Measurements from ENCODE around the gene GRID2.
"Not testable (repeated sequence)": the region's sequence is repeated elsewhere in the genome, so short reads cannot be mapped to it uniquely, and the experiment has no call there.

Gene GRID2

DNA sequence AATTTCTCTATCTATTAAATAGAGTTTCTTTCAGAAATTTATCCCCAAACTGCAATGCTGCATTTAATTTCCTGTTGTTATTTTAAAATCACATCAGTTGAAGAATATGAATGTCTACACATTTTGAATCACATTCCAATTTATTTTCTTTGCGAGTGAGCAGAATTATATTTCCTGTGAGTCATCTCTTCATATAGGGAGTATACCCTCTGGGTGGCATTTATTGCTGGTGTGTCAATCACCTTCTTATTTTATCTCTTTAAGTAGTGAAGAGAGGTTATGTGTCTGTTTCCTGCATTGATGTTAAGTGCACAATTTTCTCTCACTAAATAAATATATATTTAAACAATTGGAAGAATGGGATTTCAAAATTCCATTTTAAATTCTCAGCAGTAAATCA is 1013.8 kb downstream of the GRID2 start:
- DNase-seq (ENCODE audit: low read depth): no peak

DNA sequence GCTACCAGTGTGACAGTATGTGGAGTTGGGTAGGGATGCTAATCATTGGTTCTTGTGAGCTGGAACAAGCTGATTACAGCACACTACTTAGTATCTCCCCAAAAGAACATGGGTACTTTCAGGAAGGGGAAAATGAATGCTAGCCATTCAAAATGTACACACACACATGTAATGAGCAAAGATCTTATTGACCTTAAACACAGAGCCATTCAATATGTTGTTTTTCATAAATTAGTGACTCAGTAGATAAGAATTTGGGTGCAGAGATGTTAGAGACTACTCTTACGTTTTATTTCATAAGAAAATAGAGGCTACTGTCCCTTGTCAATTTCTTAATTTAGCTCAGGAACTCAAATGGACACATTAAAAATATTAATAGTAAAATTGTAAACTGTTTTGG is 1015.3 kb downstream of the GRID2 start:
- DNase-seq (ENCODE audit: low read depth): no peak

- DNase-seq (ENCODE audit: low read depth): no peak
Observed at GRCh38 chr4:93320356-93320755, 1016.6 kb downstream of the GRID2 start.

DNA sequence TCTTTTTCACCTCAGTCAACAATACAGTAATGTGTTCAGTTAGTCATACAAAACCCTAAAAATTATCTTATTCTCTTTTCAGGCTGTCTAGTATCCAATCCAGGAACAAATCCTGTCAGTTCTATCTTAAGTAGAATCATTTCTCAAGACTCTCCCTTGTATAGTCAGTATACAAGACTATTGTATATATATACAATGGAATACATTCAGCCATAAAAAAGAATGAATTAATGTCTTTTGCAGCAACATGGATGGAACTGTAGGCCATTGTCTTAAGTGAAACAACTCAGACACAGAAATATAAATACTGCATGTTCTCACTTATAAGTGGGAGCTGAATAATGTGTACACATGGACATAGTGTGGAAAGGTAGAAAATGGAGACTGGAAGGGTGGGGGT is 1023.6 kb downstream of the GRID2 start:
- DNase-seq (ENCODE audit: low read depth): no peak

DNA sequence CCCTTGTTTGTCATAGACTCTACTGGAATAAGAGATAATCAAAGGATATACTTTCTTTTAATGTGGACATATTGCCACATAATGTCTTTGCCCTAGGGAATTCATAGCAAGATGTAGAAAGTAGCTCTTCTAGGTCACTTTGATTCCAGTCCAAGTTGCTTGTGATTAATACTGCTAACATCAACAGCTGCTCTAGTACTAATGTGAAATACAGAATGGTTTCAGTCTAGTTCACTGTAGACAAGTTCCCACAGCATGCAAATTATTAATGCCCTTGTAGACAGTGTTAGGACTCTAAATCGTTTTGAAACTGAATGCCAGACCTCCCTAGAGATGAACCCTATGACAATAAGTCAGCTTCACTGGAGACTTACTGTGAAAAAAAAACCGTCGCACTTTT is 1030.2 kb downstream of the GRID2 start:
- no peak for DNase-seq (ENCODE audit: low read depth)

GRCh38 chr4:93337196-93337595 is 1033.4 kb downstream of the GRID2 start:
- no peak for DNase-seq (ENCODE audit: low read depth)

GRCh38 chr4:93342738-93343137 is 1039.0 kb downstream of the GRID2 start:
- DNase-seq (ENCODE audit: low read depth): no peak

DNA sequence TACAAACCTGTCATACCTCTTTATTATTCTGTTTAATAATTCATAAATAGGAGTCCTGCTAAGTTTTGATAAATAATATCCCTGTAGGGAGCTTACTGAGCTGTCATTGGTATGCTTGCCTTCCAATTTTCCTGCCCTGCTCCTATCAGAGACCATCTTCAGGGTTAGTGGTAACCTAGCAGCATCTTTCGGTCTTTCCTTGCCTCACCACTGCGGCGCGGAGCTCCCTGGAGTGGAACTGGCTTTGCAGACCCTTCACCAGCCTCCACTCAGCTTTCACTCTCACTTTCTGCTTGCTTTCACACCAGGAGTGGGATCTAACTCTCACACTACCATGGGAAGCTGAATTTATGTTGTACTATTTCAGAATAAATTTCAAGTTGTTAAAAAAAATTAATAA is 1043.1 kb downstream of the GRID2 start:
- DNase-seq (ENCODE audit: low read depth): no peak

- DNase-seq (ENCODE audit: low read depth): no peak
Observed at GRCh38 chr4:93348896-93349295, 1045.1 kb downstream of the GRID2 start.

GRCh38 chr4:93351846-93352245 is 1048.1 kb downstream of the GRID2 start:
- peak; percentile 5 for DNase-seq (ENCODE audit: low read depth)

GRCh38 chr4:93355411-93355810 is 1051.6 kb downstream of the GRID2 start:
- DNase-seq (ENCODE audit: low read depth): no peak

- no peak for DNase-seq (ENCODE audit: low read depth)
Observed at GRCh38 chr4:93359586-93359985, 1055.8 kb downstream of the GRID2 start.

DNA sequence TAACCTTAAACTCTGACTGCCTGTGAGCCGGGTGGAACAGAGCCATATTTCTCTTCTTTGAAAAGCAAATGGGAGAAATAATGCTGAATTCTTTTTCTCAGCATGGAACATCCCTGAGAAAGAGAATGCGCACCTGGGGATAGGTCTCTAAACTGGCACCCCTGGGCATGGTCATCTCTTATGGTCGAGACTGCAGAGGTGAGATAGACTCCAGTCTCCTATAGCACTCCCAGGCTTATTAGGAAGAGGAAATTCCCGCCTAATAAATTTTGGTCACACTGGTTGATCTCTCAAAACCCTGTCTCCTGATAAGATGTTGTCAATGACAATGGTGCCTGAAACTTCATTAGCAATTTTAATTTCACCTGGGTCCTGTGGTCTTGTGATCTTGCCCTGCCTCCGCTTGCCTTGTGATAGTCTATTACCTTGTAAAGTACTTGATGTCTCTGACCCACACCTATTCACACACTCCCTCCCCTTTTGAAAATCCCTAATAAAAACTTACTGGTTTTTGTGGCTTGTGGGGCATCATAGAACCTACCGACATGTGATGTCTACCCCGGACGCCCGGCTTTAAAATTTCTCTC is 1062.5 kb downstream of the GRID2 start:
- DNase-seq (ENCODE audit: low read depth): not testable (repeated sequence)

DNA sequence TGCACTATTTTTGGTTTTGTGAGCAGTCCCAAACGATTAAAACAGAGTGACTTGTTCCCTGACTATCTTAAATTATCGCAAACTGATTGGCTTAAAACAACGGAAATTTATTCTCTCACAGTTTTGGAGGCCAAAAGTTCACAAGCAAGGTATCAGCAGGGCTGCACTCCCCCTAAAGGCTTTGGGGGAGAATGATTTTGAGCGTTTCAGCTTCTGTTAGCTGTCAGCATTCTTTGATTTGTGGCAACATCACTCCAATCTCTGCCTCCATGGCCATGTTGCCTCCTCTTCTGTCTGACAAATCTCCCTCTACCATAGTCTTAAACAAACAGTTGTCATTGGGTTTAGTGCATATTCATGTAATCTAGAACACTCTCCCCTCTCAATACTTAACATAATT is 1065.2 kb downstream of the GRID2 start:
- no peak for DNase-seq (ENCODE audit: low read depth)

- no peak for DNase-seq (ENCODE audit: low read depth)
Observed at GRCh38 chr4:93370256-93370655, 1066.5 kb downstream of the GRID2 start.

GRCh38 chr4:93373893-93374860 is 1070.4 kb downstream of the GRID2 start:
- peak; percentile 18 for DNase-seq (ENCODE audit: low read depth)

- DNase-seq (ENCODE audit: low read depth): peak; percentile 21
Observed at GRCh38 chr4:93384241-93384640, 1080.5 kb downstream of the GRID2 start.

DNA sequence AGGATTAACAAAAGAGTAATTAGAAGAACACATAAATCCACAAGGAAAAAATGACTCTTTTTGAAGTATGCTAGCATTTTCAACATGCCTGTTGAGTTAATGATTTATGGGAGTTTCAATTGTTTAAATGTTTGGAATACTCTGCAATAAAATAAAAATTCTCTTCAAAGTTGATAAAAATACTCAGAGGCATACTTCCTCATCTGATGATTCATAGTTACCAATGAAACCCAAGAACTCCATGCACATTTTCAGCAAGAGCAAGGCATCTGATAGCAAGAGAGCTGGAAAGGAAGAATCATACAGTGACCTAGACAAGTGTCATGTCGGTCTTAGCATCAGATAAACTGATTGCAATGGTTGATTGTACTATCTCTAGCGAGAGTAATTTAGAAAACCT is 1081.1 kb downstream of the GRID2 start:
- DNase-seq (ENCODE audit: low read depth): peak; percentile 52

GRCh38 chr4:93394545-93395081 is 1090.8 kb downstream of the GRID2 start:
- DNase-seq (ENCODE audit: low read depth): peak; percentile 54

GRCh38 chr4:93396272-93396671 is 1092.5 kb downstream of the GRID2 start:
- DNase-seq (ENCODE audit: low read depth): peak; percentile 71

DNA sequence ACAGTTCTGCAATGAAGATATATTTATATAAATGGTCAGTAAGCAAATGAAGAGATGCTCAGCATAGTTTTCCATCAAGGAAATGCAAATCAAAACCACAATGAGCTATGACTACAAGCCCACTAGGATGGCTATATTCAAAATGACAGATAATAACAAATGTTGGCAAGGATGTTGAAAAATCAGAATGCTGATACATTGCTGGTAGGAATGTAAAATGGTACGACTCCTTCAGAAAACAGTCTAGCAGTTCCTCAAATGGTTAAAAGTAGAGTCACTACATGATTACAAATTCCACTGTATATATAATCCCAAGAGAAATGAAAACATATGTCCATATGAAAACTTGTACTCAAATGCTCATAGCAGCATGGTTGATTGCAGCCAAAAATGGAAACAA is 1099.8 kb downstream of the GRID2 start:
- no peak for DNase-seq (ENCODE audit: low read depth)

GRCh38 chr4:93407493-93408275 is 1103.9 kb downstream of the GRID2 start:
- no peak for DNase-seq (ENCODE audit: low read depth)
